HEK293 (cell line): Measurements from ENCODE around the gene FBXW5.

Experiments used
- CTCF ChIP-seq: fragments of 450-650 bp; formaldehyde crosslinking; IDR thresholded peaks from 2 replicates; pipeline ENCODE4 v1.5.1; 2016; ENCODE audit warnings: missing biosample characterization, missing genetic modification characterization
- ELK4 ChIP-seq: IDR thresholded peaks from 2 replicates; pipeline ENCODE4 v1.6.1; 2011; ENCODE audit warnings: mild to moderate bottlenecking, low read depth, low read length, borderline replicate concordance
- RBAK ChIP-seq: fragments of 450-650 bp; formaldehyde crosslinking; IDR thresholded peaks from 2 replicates; pipeline ENCODE4 v1.5.1; 2016; ENCODE audit warnings: missing biosample characterization, missing genetic modification characterization
- YY1 ChIP-seq: fragments of 450-650 bp; formaldehyde crosslinking; IDR thresholded peaks from 2 replicates; pipeline ENCODE4 v1.5.1; 2018; ENCODE audit warnings: missing biosample characterization, missing genetic modification characterization
- ZNF335 ChIP-seq: fragments of 450-650 bp; formaldehyde crosslinking; conservative IDR thresholded peaks from 2 replicates; pipeline ENCODE4 v1.5.1; 2016; ENCODE audit warnings: missing biosample characterization, missing genetic modification characterization
- ZNF449 ChIP-seq: fragments of 450-650 bp; formaldehyde crosslinking; IDR thresholded peaks from 2 replicates; pipeline ENCODE4 v1.5.1; 2017; ENCODE audit warnings: missing biosample characterization, mild to moderate bottlenecking, missing genetic modification characterization, moderate library complexity
- ZNF561 ChIP-seq: fragments of 450-650 bp; IDR thresholded peaks from 2 replicates; pipeline ENCODE4 v1.5.1; 2018; ENCODE audit warnings: missing biosample characterization, missing genetic modification characterization, borderline replicate concordance

GRCh38 chr9:136921718-136922117 is 22.8 kb downstream of the FBXW5 start:
- TF ChIP-seq CTCF = no peak
- TF ChIP-seq ELK4 = no peak
- no peak for TF ChIP-seq YY1 (tag by site-specific recombination)
- no peak for TF ChIP-seq ZNF449
- TF ChIP-seq ZNF561 (tag by site-specific recombination) = no peak
- TF ChIP-seq RBAK = no peak
- no peak for TF ChIP-seq ZNF335 (tag by site-specific recombination)
